Kidney (tissue), 14 donors: Measurements from ENCODE around the gene NBEAL2. TPM values are rescaled to one million over a fixed set of nuclear protein-coding genes. Genes with fewer than 3 reads are reported as not detected.
"Not testable (repeated sequence)": the region's sequence is repeated elsewhere in the genome, so short reads cannot be mapped to it uniquely, and the experiment has no call there.

Experiments
- DNase-seq, 5 donors: peaks; one replicate each; pipeline ENCODE4 v3.0.0-alpha.2; 2013 to 2020
- FAIRE-seq: peaks from 2 replicates; lab custom pipeline; 2012; peaks lifted over from hg19 to GRCh38; lab: Jason Lieb, UNC
- H3K27ac ChIP-seq, 2 donors: one replicate each; pipeline ENCODE4 v1.7.0; 2013; ENCODE audit warnings: low read depth in 2 of 2, low read length in 2 of 2, inconsistent platforms in 1 of 2
- H3K27me3 ChIP-seq: one replicate; pipeline ENCODE4 v1.7.1; 2013; ENCODE audit warnings: low read length, inconsistent platforms; ENCODE audit not compliant: control insufficient read depth, insufficient read depth
- H3K36me3 ChIP-seq, 3 donors: one replicate each; pipeline versions ENCODE4 v1.7.0 to v1.7.1; 2013; ENCODE audit warnings: low read length in 3 of 3, control low read depth in 1 of 3, inconsistent platforms in 1 of 3; ENCODE audit not compliant: insufficient read depth in 3 of 3, control insufficient read depth in 2 of 3
- H3K4me1 ChIP-seq, 3 donors: one replicate each; pipeline versions ENCODE4 v1.7.0 to v1.7.1; 2013; ENCODE audit warnings: low read length in 3 of 3, inconsistent platforms in 1 of 3, low read depth in 1 of 3; ENCODE audit not compliant: control insufficient read depth in 2 of 3, insufficient read depth in 2 of 3
- H3K4me3 ChIP-seq, 3 donors: one replicate each; pipeline versions ENCODE4 v1.7.0 to v1.8.1; 2013; ENCODE audit warnings: low read length in 3 of 3, control low read depth in 1 of 3, inconsistent platforms in 1 of 3
- H3K9ac ChIP-seq, 3 donors: one replicate each; pipeline versions ENCODE4 v1.7.0 to v1.7.1; 2013; ENCODE audit warnings: low read length in 3 of 3, control low read depth in 1 of 3, inconsistent platforms in 1 of 3
- H3K9me3 ChIP-seq, 3 donors: one replicate each; pipeline versions ENCODE4 v1.7.0 to v1.7.1; 2013; ENCODE audit warnings: low read length in 3 of 3, control low read depth in 1 of 3, inconsistent platforms in 1 of 3; ENCODE audit not compliant: control insufficient read depth in 2 of 3, insufficient read depth in 1 of 3
- CTCF ChIP-seq: IDR thresholded peaks from 3 replicates; pipeline ENCODE4 v1.5.1; 2012; ENCODE audit warnings: mild to moderate bottlenecking, moderate library complexity, borderline replicate concordance; ENCODE audit not compliant: insufficient read depth; ENCODE audit errors: extremely low read depth
- intact Hi-C: fragments of 100-400 bp; cut with DNase I; formaldehyde crosslinking; loops from one replicate; pipeline ENCODE4 v1.11.1; 2022
- polyA plus RNA-seq: library from polyadenylated mRNA; stranded (reverse); fragments of 350-450 nt; fragmentation: Illumina TruSeq; extraction: RNeasy Lipid Tissue Mini Kit (QIAGEN cat#74804); gene quantifications from one replicate; pipeline ENCODE4 v1.2.3, GENCODE V29; 2014; ENCODE audit warnings: low read depth, low replicate concordance; ENCODE audit not compliant: insufficient read depth
- total RNA-seq: library from RNA; stranded (reverse); fragmentation: NEBNext Ultra II Directional; extraction: Animal tissue kit (Norgen Biotek cat#: 25700); gene quantifications from one replicate; pipeline ENCODE4 v1.2.1, GENCODE V29; 2021
- donor health status: control.
- donor health status: control.
- donor health status: control.
- donor health status: control.
- donor health status: control.
- donor health status: DM: yes; HTN: yes; CAD: no.
- donor health status: Normal renal cell carcinoma (clear cell type).

The NBEAL2 gene
- total and polyA plus RNA-seq, 2 donors from 2014 or later, result 25.7 to 82.8 TPM

GRCh38 chr3:46960835-46961234 lies 18.6 kb upstream of the NBEAL2 start:
- Histone ChIP-seq H3K9me3 (no peaks in the 10 kb centered on the region), H3K27ac (peak overlapping the region; percentile 88 to 91), H3K4me1 (peaks cover 0 to 45% (median 43%) of the 10 kb centered on the region in 3 donors), H3K4me3 (peak overlapping the region in 2 of 3 donors; percentile 19 to 42), H3K9ac (peak overlapping the region in 2 of 3 donors; percentile 43 to 59), H3K27me3 (no peaks in the 10 kb centered on the region), H3K36me3 (peaks cover 0 to 2% (median 0%) of the 10 kb centered on the region in 3 donors)
- TF ChIP-seq CTCF, result no peak
- no peak for FAIRE-seq
- DNase-seq, result peak in 1 of 5 donors; percentile 15
- intact Hi-C loops, result no loop called here

GRCh38 chr3:46962427-46962826 lies 17.0 kb upstream of the NBEAL2 start:
- H3K9ac ChIP-seq, result peak overlapping the region in 1 of 3 donors; percentile 32
- peaks cover 0 to 52% (median 43%) of the 10 kb centered on the region in 3 donors for H3K4me1 ChIP-seq
- no peaks in the 10 kb centered on the region for H3K27me3 ChIP-seq
- H3K9me3 ChIP-seq, result no peaks in the 10 kb centered on the region
- TF ChIP-seq CTCF, result no peak
- peaks cover 0 to 2% (median 0%) of the 10 kb centered on the region in 3 donors for H3K36me3 ChIP-seq
- H3K27ac ChIP-seq, result peak overlapping the region; percentile 39 to 51
- intact Hi-C loops, result no loop called here
- H3K4me3 ChIP-seq, result no peak overlapping the region
- FAIRE-seq (no peak), DNase-seq (no peak)

GRCh38 chr3:46962990-46963389 lies 16.5 kb upstream of the NBEAL2 start:
- H3K9me3 ChIP-seq, result no peaks in the 10 kb centered on the region
- H3K4me1 ChIP-seq, result peaks cover 0 to 53% (median 43%) of the 10 kb centered on the region in 3 donors
- H3K27me3 ChIP-seq, result no peaks in the 10 kb centered on the region
- no peak for FAIRE-seq
- peak overlapping the region; percentile 39 to 51 for H3K27ac ChIP-seq
- no peak for DNase-seq
- no peak overlapping the region for H3K4me3 ChIP-seq
- intact Hi-C loops, result no loop called here
- peak overlapping the region in 1 of 3 donors; percentile 32 for H3K9ac ChIP-seq
- H3K36me3 ChIP-seq, result peaks cover 0 to 2% (median 0%) of the 10 kb centered on the region in 3 donors
- TF ChIP-seq CTCF, result no peak

GRCh38 chr3:46964038-46964590 lies 15.4 kb upstream of the NBEAL2 start:
- DNase-seq, result peak in 1 of 5 donors; percentile 66
- H3K9me3 ChIP-seq, H3K27ac ChIP-seq, FAIRE-seq, intact Hi-C loops, H3K4me3 ChIP-seq, H3K27me3 ChIP-seq, H3K9ac ChIP-seq, H3K36me3 ChIP-seq: not testable (repeated sequence)
- peaks cover 0 to 53% (median 44%) of the 10 kb centered on the region in 3 donors for H3K4me1 ChIP-seq
